Measurements from ENCODE around the gene INTS4.

DNA sequence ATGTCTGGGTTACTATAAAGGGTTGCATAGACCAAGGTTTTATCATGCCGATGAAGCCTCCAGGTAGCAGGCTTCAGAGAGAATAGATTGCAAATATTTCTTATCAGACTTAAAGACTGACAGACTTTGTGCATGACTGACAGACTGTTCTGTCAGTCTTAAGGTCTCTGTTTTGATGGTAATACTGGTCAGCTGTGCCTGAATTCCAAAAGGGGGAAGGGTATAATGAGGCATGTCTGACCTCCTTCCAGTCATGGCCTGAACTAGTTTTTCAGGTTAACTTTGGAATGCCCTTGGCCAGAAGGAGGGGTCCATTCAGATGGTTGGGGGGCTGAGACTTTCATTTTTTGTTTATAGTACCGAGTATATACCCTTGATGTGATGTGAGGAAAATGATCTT, 33.3 kb upstream of the INTS4 start:
- TF ChIP-seq POLR2A (IDR thresholded peaks at IDR 0.05; ENCODE audit: low read depth, low read length) (no peak), BHLHE40 (IDR thresholded peaks at IDR 0.05; ENCODE audit: low read depth, low read length) (no peak), SMC3 (IDR thresholded peaks at IDR 0.05; ENCODE audit: low read depth, low read length) (no peak), RAD21 (IDR thresholded peaks at IDR 0.05; ENCODE audit: low read length) (no peak), MXI1 (IDR thresholded peaks at IDR 0.05; ENCODE audit: borderline replicate concordance, low read depth, low read length) (no peak), CHD1 (IDR thresholded peaks at IDR 0.05; ENCODE audit: low read depth, low read length) (no peak), FOS (IDR thresholded peaks at IDR 0.05; ENCODE audit: low read depth, low read length) (no peak)
- TF ChIP-seq, protein P1, sequence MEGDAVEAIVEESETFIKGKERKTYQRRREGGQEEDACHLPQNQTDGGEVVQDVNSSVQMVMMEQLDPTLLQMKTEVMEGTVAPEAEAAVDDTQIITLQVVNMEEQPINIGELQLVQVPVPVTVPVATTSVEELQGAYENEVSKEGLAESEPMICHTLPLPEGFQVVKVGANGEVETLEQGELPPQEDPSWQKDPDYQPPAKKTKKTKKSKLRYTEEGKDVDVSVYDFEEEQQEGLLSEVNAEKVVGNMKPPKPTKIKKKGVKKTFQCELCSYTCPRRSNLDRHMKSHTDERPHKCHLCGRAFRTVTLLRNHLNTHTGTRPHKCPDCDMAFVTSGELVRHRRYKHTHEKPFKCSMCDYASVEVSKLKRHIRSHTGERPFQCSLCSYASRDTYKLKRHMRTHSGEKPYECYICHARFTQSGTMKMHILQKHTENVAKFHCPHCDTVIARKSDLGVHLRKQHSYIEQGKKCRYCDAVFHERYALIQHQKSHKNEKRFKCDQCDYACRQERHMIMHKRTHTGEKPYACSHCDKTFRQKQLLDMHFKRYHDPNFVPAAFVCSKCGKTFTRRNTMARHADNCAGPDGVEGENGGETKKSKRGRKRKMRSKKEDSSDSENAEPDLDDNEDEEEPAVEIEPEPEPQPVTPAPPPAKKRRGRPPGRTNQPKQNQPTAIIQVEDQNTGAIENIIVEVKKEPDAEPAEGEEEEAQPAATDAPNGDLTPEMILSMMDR (conservative IDR thresholded peaks at IDR 0.05; ENCODE audit: low read depth, low read length), result no peak

Measured in IMR-90 (cell line).